Neuron (in vitro differentiated cells): ENCODE measurements around the gene MACROD1.

Experiments used
- H2AFZ ChIP-seq: one replicate; pipeline ENCODE4 v1.6.1; 2013; ENCODE audit warnings: low read depth, mild to moderate bottlenecking, inconsistent platforms, low read length, moderate library complexity
- H3K27me3 ChIP-seq: one replicate; pipeline ENCODE4 v1.6.1; 2013; ENCODE audit warnings: low read length; ENCODE audit not compliant: insufficient read depth
- H3K36me3 ChIP-seq: one replicate; pipeline ENCODE4 v1.6.1; 2013; ENCODE audit warnings: low read length; ENCODE audit not compliant: insufficient read depth
- H3K4me1 ChIP-seq: one replicate; pipeline ENCODE4 v1.6.1; 2013; ENCODE audit warnings: low read length; ENCODE audit not compliant: insufficient read depth
- H3K4me3 ChIP-seq: 2 replicates; pipeline ENCODE4 v1.5.1; 2013; ENCODE audit warnings: mild to moderate bottlenecking, low read length, moderate library complexity
- H3K9me3 ChIP-seq: one replicate; pipeline ENCODE4 v1.6.1; 2013; ENCODE audit warnings: low read length

The MACROD1 gene

GRCh38 chr11:64153812-64154211 lies 12.1 kb downstream of the MACROD1 start:
- Histone ChIP-seq H3K27me3 (no peaks in the 10 kb centered on the region), H3K9me3 (no peaks in the 10 kb centered on the region), H2AFZ (no peak overlapping the region), H3K36me3 (no peaks in the 10 kb centered on the region), H3K4me1 (peaks cover 11% of the 10 kb centered on the region), H3K4me3 (no peak overlapping the region)

GRCh38 chr11:64152841-64153691 lies 12.8 kb downstream of the MACROD1 start:
- H3K4me3 ChIP-seq = no peak overlapping the region
- H3K27me3 ChIP-seq = no peaks in the 10 kb centered on the region
- no peaks in the 10 kb centered on the region for H3K36me3 ChIP-seq
- H3K9me3 ChIP-seq = no peaks in the 10 kb centered on the region
- H3K4me1 ChIP-seq = peaks cover 16% of the 10 kb centered on the region
- H2AFZ ChIP-seq = no peak overlapping the region

- H3K4me3 ChIP-seq = no peak overlapping the region
- no peaks in the 10 kb centered on the region for H3K27me3 ChIP-seq
- no peaks in the 10 kb centered on the region for H3K36me3 ChIP-seq
- peaks cover 19% of the 10 kb centered on the region for H3K4me1 ChIP-seq
- no peak overlapping the region for H2AFZ ChIP-seq
- H3K9me3 ChIP-seq = no peaks in the 10 kb centered on the region
Measured at GRCh38 chr11:64151337-64151736, 14.6 kb downstream of the MACROD1 start.

GRCh38 chr11:64150481-64151239 lies 15.3 kb downstream of the MACROD1 start:
- H3K4me1 ChIP-seq = peaks cover 19% of the 10 kb centered on the region
- H2AFZ ChIP-seq = no peak overlapping the region
- no peaks in the 10 kb centered on the region for H3K27me3 ChIP-seq
- no peaks in the 10 kb centered on the region for H3K9me3 ChIP-seq
- H3K4me3 ChIP-seq = no peak overlapping the region
- H3K36me3 ChIP-seq = no peaks in the 10 kb centered on the region

- H2AFZ ChIP-seq = no peak overlapping the region
- H3K27me3 ChIP-seq = no peaks in the 10 kb centered on the region
- H3K9me3 ChIP-seq = no peaks in the 10 kb centered on the region
- H3K36me3 ChIP-seq = no peaks in the 10 kb centered on the region
- peaks cover 25% of the 10 kb centered on the region for H3K4me1 ChIP-seq
- H3K4me3 ChIP-seq = no peak overlapping the region
Measured at GRCh38 chr11:64150051-64150450, 15.9 kb downstream of the MACROD1 start.

GRCh38 chr11:64148917-64149617 lies 16.8 kb downstream of the MACROD1 start:
- peaks cover 30% of the 10 kb centered on the region for H3K4me1 ChIP-seq

GRCh38 chr11:64148226-64148916 lies 17.5 kb downstream of the MACROD1 start:
- Histone ChIP-seq H3K36me3 (no peaks in the 10 kb centered on the region), H3K9me3 (no peaks in the 10 kb centered on the region), H3K27me3 (no peaks in the 10 kb centered on the region), H2AFZ (no peak overlapping the region), H3K4me3 (no peak overlapping the region), H3K4me1 (peaks cover 23% of the 10 kb centered on the region)

More at GRCh38 chr11:64148917-64149617, 16.8 kb downstream of the MACROD1 start:
- no peaks in the 10 kb centered on the region for H3K9me3 ChIP-seq
- no peaks in the 10 kb centered on the region for H3K36me3 ChIP-seq
- no peak overlapping the region for H3K4me3 ChIP-seq
- no peak overlapping the region for H2AFZ ChIP-seq
- H3K27me3 ChIP-seq = no peaks in the 10 kb centered on the region

- no peak overlapping the region for H3K4me3 ChIP-seq
- H3K4me1 ChIP-seq = peaks cover 21% of the 10 kb centered on the region
- H3K27me3 ChIP-seq = no peaks in the 10 kb centered on the region
- H3K9me3 ChIP-seq = no peaks in the 10 kb centered on the region
- no peaks in the 10 kb centered on the region for H3K36me3 ChIP-seq
- no peak overlapping the region for H2AFZ ChIP-seq
Measured at GRCh38 chr11:64146036-64146955, 19.6 kb downstream of the MACROD1 start.

- H3K27me3 ChIP-seq = no peaks in the 10 kb centered on the region
- no peaks in the 10 kb centered on the region for H3K9me3 ChIP-seq
- H3K4me1 ChIP-seq = peaks cover 21% of the 10 kb centered on the region
- H3K36me3 ChIP-seq = no peaks in the 10 kb centered on the region
- no peak overlapping the region for H2AFZ ChIP-seq
- H3K4me3 ChIP-seq = no peak overlapping the region
Measured at GRCh38 chr11:64144587-64145472, 21.1 kb downstream of the MACROD1 start.

GRCh38 chr11:64141081-64141783 lies 24.7 kb downstream of the MACROD1 start:
- Histone ChIP-seq H3K9me3 (no peaks in the 10 kb centered on the region), H3K4me3 (no peak overlapping the region), H3K4me1 (peaks cover 24% of the 10 kb centered on the region), H3K36me3 (no peaks in the 10 kb centered on the region), H2AFZ (no peak overlapping the region), H3K27me3 (no peaks in the 10 kb centered on the region)

GRCh38 chr11:64140082-64140481 lies 25.8 kb downstream of the MACROD1 start:
- Histone ChIP-seq H3K27me3 (no peaks in the 10 kb centered on the region), H3K9me3 (no peaks in the 10 kb centered on the region), H3K36me3 (no peaks in the 10 kb centered on the region), H2AFZ (no peak overlapping the region), H3K4me3 (no peak overlapping the region), H3K4me1 (peaks cover 19% of the 10 kb centered on the region)
